ENCODE measurements around the gene CNTNAP2. TPM values are rescaled to one million over a fixed set of nuclear protein-coding genes. Genes with fewer than 3 reads are reported as not detected.

The CNTNAP2 gene
- total RNA-seq, 1 donor: 7.6 TPM

DNA sequence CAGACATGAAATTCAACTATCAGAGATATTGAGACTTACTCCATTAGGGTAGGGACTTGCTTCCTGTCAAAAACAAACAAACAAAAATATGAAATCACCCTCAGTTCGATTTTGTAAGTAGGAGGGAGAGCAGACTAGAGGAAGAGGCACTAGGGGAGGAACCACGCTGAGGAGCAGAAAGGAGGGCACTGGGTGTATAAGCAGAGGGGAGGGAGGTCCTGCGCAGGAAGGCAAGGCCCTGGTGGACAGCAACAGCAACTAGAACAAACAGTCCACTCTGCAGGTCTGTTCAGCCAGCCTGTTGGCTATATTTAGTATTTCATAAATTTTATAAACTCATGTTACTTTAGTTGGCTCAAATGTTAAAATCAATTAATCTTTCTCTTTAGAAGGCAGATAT, 1536.9 kb downstream of the CNTNAP2 start:
- H3K27me3 ChIP-seq (ENCODE audit: insufficient read depth, low read length): no peaks in the 10 kb centered on the region
- TF ChIP-seq CTCF (IDR thresholded peaks at IDR 0.05; ENCODE audit: extremely low read depth, low read depth, low read length): no peak

GRCh38 chr7:147658392-147658967, 1541.9 kb downstream of the CNTNAP2 start:
- H3K9me3 ChIP-seq (ENCODE audit: low read depth, low read length): no peaks in the 10 kb centered on the region
- no peaks in the 10 kb centered on the region for H3K79me2 ChIP-seq (ENCODE audit: insufficient read depth, low read length)
- DNase-seq (ENCODE audit: insufficient read length, low spot score, missing footprints): no peak
- no peak overlapping the region for H3K4me3 ChIP-seq (ENCODE audit: insufficient read depth, low read length)
- H3K4me2 ChIP-seq (ENCODE audit: insufficient read depth, low read length): no peak overlapping the region
- H3K4me1 ChIP-seq (ENCODE audit: insufficient read depth, low read length): no peaks in the 10 kb centered on the region
- H3K27me3 ChIP-seq (ENCODE audit: insufficient read depth, low read length): no peaks in the 10 kb centered on the region
- H4K20me1 ChIP-seq (ENCODE audit: insufficient read depth, low read length): no peaks in the 10 kb centered on the region
- no peak overlapping the region for H3K27ac ChIP-seq (ENCODE audit: low read depth, low read length)
- TF ChIP-seq CTCF (IDR thresholded peaks at IDR 0.05; ENCODE audit: extremely low read depth, low read depth, low read length): no peak
- H2AFZ ChIP-seq (ENCODE audit: low read length): no peak overlapping the region
- no peaks in the 10 kb centered on the region for H3K36me3 ChIP-seq (ENCODE audit: insufficient read depth, low read length)

More for the DNA sequence above, 1536.9 kb downstream of the CNTNAP2 start:
- Histone ChIP-seq H3K79me2 (ENCODE audit: insufficient read depth, low read length) (no peaks in the 10 kb centered on the region), H2AFZ (ENCODE audit: low read length) (no peak overlapping the region), H4K20me1 (ENCODE audit: insufficient read depth, low read length) (no peaks in the 10 kb centered on the region), H3K4me2 (ENCODE audit: insufficient read depth, low read length) (no peak overlapping the region), H3K36me3 (ENCODE audit: insufficient read depth, low read length) (no peaks in the 10 kb centered on the region), H3K9me3 (ENCODE audit: low read depth, low read length) (no peaks in the 10 kb centered on the region), H3K4me3 (ENCODE audit: insufficient read depth, low read length) (no peak overlapping the region), H3K4me1 (ENCODE audit: insufficient read depth, low read length) (no peaks in the 10 kb centered on the region), H3K27ac (ENCODE audit: low read depth, low read length) (no peak overlapping the region)
- DNase-seq (ENCODE audit: insufficient read length, low spot score, missing footprints): no peak

- H3K27ac ChIP-seq (ENCODE audit: low read depth, low read length): no peak overlapping the region
- no peak overlapping the region for H3K4me3 ChIP-seq (ENCODE audit: insufficient read depth, low read length)
- no peak for TF ChIP-seq CTCF (IDR thresholded peaks at IDR 0.05; ENCODE audit: extremely low read depth, low read depth, low read length)
- no peaks in the 10 kb centered on the region for H4K20me1 ChIP-seq (ENCODE audit: insufficient read depth, low read length)
- no peaks in the 10 kb centered on the region for H3K79me2 ChIP-seq (ENCODE audit: insufficient read depth, low read length)
- no peak overlapping the region for H2AFZ ChIP-seq (ENCODE audit: low read length)
- no peak for DNase-seq (ENCODE audit: insufficient read length, low spot score, missing footprints)
- no peaks in the 10 kb centered on the region for H3K27me3 ChIP-seq (ENCODE audit: insufficient read depth, low read length)
- H3K4me1 ChIP-seq (ENCODE audit: insufficient read depth, low read length): no peaks in the 10 kb centered on the region
- H3K36me3 ChIP-seq (ENCODE audit: insufficient read depth, low read length): no peaks in the 10 kb centered on the region
- H3K4me2 ChIP-seq (ENCODE audit: insufficient read depth, low read length): no peak overlapping the region
- no peaks in the 10 kb centered on the region for H3K9me3 ChIP-seq (ENCODE audit: low read depth, low read length)
Measured at GRCh38 chr7:147659036-147659995, 1542.7 kb downstream of the CNTNAP2 start.

GRCh38 chr7:147664541-147664940, 1547.9 kb downstream of the CNTNAP2 start:
- TF ChIP-seq CTCF (IDR thresholded peaks at IDR 0.05; ENCODE audit: extremely low read depth, low read depth, low read length): no peak
- Histone ChIP-seq H3K4me2 (ENCODE audit: insufficient read depth, low read length) (no peak overlapping the region), H4K20me1 (ENCODE audit: insufficient read depth, low read length) (no peaks in the 10 kb centered on the region), H3K27me3 (ENCODE audit: insufficient read depth, low read length) (no peaks in the 10 kb centered on the region), H2AFZ (ENCODE audit: low read length) (peak overlapping the region; percentile 15), H3K4me1 (ENCODE audit: insufficient read depth, low read length) (no peaks in the 10 kb centered on the region), H3K27ac (ENCODE audit: low read depth, low read length) (no peak overlapping the region), H3K36me3 (ENCODE audit: insufficient read depth, low read length) (no peaks in the 10 kb centered on the region), H3K4me3 (ENCODE audit: insufficient read depth, low read length) (no peak overlapping the region), H3K9me3 (ENCODE audit: low read depth, low read length) (no peaks in the 10 kb centered on the region), H3K79me2 (ENCODE audit: insufficient read depth, low read length) (no peaks in the 10 kb centered on the region)
- DNase-seq (ENCODE audit: insufficient read length, low spot score, missing footprints): no peak
